GM18907 (cell line): ENCODE measurements around the gene NEO1.

Experiments
- ATAC-seq: cut with Tn5 transposase; IDR thresholded peaks from one replicate; pipeline ENCODE4 v1.9.1; 2021; ENCODE audit warnings: mild to moderate bottlenecking, moderate library complexity; ENCODE audit not compliant: unreplicated experiment

NEO1 gene

GRCh38 chr15:73075160-73075859 is 23.0 kb downstream of the NEO1 start:
- ATAC-seq: no peak

DNA sequence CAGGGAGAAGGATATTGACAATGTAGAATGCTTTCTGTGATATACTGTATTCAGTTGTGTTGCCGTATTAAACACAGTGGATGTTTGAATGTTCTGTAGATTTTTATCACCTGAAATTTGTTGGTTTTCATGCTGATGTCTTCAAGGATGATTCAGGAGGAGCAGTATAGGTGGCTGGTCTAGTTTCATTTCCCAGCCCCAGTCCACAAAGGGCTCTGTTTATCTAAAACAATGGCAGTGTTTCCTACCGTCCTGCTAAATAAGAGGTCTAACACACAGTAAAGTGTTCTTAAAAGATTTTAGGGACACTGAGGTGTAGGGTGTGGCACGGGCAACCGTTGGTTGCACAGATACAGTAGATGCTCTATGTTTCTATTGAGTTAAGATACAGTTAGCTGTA is 26.0 kb downstream of the NEO1 start:
- ATAC-seq: no peak

GRCh38 chr15:73078722-73079121 is 26.5 kb downstream of the NEO1 start:
- no peak for ATAC-seq

GRCh38 chr15:73079565-73079964 is 27.3 kb downstream of the NEO1 start:
- ATAC-seq: no peak

DNA sequence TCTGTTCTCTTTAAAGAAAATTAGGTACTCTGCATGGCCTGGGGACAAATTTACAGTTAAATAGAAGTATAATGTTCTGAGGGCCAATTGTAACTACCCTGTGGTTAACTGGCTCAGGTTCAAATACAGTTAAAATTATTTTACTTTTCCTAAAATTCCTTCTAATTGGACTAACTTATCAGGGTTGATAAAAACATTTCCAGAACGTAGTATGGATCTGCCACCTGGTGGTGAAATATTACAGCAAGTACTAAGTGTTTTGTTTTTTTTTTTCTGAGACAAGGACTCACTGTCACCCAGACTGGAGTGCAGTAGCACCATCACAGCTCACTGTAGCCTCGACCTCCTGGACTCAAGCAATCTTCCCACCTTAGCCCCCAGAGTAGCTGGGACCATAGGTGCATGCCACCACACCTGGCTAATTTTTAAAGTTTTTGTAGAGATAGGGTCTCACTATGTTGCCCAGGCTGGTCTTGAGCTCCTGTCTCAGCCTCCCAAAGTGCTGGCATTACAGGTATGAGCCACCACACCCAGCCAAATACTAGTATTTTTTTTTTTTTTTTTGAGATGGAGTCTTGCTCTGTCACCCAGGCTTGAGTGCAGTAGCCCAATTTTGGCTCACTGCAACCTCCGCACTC is 29.2 kb downstream of the NEO1 start:
- no peak for ATAC-seq

DNA sequence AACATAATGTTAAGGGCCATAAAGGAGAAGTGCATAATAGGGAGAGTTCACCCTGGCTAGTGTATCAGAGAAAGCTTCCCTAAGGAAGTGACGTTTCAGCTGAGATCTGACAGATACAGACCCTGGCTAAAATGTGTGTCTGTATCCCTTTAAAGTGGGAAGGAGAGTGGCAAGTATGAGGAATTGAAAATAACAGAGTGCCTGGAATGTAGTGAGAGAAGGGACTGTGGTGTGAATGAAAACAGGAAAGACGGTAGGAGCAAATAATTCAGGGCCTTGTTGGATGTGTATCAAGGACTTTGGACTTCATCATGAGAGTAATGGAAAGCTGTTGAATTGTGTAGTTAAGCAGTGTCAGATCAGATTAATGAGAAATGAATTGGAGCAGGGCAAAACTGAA is 30.5 kb downstream of the NEO1 start:
- no peak for ATAC-seq

GRCh38 chr15:73087098-73087497 is 34.8 kb downstream of the NEO1 start:
- no peak for ATAC-seq

DNA sequence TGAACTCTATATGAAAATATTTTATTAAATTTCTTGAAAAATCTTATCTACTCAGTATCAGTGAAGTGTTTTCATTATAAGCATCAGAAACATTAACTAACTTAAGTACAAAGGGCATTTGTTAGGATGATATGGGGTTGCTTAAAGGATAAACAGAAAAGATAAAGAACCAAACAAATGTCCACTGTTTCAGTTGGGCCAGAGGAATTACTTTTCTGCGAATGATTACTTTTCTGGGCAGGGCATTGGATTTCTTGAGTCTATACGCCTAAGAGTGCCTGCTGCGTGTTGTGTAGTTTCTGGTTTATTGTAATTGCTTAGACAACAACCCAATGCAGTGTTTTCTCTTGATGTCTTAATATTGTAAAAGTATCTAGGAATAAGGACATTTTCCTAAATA is 52.8 kb downstream of the NEO1 start:
- no peak for ATAC-seq

- no peak for ATAC-seq
These were observed 56.4 kb downstream of the NEO1 start for GRCh38 chr15:73108676-73109075.

DNA sequence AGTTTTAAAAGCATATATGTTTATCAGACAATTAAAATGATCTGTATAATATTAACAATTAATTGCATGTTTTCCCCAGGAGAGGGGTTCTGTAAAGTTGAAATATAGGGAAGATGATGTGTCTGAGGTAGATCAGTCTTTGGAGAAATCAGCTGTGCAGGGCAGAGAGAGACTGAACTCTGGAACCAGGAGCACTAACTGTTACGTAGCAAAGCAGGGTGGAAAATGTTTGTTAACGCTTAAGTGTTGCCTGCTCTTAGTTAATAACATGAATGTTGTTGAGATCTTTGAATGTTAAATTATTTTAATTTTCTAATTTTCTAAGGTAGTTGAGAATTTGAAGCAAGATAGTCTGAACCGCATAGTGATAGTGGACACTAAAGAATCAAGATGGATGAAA is 57.5 kb downstream of the NEO1 start:
- no peak for ATAC-seq

DNA sequence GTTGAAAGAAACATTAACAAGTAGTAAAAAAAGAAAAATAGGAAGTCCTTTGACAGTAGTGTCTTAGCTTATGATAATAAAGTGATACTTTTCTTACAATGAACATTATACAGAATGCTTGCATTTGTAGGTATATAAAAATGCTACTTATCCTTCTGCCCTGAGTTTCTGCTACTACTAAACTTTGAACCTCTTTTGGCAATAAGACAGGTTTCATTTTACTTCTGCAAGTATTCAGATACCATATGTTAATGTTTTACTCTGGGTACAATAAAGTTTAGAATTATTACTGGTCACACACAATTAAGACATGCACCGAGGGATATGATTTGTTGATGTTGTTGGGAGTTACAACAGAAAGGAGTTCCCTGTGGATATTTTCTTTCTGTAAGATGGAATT is 57.9 kb downstream of the NEO1 start:
- no peak for ATAC-seq

- no peak for ATAC-seq
These were observed 61.8 kb downstream of the NEO1 start for GRCh38 chr15:73114064-73114463.

DNA sequence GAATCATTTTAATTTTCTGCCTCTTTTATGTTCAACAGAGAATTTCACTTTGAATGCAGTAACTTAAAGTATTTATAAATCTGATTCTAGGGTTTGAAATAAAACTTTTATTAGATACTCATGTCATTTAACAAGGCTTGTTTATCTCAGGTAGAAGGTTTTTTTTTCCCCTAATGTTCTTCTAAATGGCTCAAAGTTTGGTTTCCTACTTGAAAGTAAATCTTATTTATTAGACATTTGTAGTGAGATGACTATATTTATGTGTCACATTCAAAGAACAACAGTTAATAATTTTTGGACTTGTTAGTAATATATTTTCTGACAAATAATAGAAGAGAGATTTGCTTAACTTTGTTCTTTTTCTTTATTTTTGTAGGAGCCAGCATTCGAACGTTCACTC is 63.9 kb downstream of the NEO1 start:
- no peak for ATAC-seq

DNA sequence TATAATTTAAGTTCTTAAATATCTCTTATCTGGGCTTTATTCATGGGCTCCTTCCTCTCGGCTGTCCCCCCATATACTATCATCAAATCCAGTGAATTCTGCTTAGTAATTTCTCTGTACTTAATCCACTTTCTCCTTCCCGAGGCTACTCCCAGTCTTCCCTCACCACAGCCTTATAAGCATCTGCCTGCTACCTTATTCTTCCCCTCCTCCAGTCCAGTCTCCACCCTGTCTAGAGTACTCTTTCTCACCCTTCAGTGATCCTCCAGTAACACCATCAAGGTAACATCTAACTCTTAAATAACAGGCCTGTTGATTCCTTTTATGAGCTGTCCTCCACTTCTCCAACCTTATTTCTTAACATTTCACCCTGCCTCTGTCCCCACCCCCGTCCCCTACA is 65.8 kb downstream of the NEO1 start:
- no peak for ATAC-seq

- no peak for ATAC-seq
These were observed 67.2 kb downstream of the NEO1 start for GRCh38 chr15:73119478-73119877.

- no peak for ATAC-seq
These were observed 68.0 kb downstream of the NEO1 start for GRCh38 chr15:73120269-73120668.

- no peak for ATAC-seq
These were observed 73.0 kb downstream of the NEO1 start for GRCh38 chr15:73125219-73125618.

- ATAC-seq: peak; percentile 72
These were observed 75.2 kb downstream of the NEO1 start for GRCh38 chr15:73127302-73127936.

DNA sequence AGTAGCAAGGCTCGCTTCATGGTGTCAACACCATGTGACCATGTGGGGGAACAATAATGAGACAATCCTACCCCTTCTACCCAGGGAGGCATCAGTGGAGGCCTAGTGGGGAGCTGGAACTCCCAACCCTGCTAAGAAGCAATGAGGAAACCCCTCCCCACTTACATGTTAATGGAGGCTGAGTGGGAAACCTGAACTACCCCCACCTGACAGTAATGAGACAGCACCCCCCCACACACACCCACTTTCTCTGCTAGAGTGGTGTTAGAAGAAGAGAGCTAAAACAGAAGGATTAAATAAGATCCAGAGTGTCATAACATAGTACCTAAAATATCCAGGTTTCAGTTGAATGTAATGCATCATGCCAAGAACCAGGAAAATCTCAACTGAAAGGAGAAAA is 78.6 kb downstream of the NEO1 start:
- ATAC-seq: no peak

DNA sequence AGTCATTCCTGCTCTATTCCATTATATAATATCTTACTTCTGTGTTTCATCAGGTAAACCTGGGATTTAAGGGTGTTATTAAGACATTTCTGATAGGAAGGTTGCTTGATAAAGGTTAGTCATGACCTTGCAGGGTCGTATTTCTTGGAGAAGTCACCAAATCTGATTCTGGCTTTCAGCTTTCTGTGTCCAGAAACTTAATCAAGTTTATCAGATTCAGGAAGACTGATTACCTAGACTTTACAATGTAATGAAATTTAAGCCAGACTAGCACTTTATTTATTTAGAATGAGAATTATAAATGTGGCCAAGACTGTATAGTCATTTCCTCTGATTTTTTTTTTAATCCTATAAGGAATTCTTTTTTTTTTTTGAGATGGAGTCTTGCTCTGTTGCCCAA is 81.9 kb downstream of the NEO1 start:
- ATAC-seq: no peak

- ATAC-seq: no peak
These were observed 86.9 kb downstream of the NEO1 start for GRCh38 chr15:73139041-73139743.
